ENCODE results near the gene FBXO5.
"Not testable (repeated sequence)": the region's sequence is repeated elsewhere in the genome, so short reads cannot be mapped to it uniquely, and the experiment has no call there.

Gene FBXO5

DNA sequence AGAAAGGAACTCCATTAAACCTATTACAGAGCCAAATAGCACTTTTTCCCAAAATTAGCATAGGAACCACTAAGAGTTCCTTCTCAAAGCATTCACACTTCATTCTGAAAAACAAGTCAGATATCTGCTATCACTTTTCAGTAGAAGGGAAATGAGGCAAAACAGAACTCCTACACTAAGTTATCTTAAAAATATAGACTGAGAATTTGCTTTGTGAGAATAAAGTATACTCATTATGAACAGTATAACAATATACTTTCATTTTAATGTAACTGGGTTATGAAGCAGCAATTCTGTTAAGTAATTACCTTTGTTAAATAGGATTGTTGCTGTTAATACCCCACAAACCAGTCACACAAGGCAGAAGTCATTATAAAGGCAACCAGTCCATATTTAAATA is 11.0 kb upstream of the FBXO5 start:
- DNase-seq: no peak

DNA sequence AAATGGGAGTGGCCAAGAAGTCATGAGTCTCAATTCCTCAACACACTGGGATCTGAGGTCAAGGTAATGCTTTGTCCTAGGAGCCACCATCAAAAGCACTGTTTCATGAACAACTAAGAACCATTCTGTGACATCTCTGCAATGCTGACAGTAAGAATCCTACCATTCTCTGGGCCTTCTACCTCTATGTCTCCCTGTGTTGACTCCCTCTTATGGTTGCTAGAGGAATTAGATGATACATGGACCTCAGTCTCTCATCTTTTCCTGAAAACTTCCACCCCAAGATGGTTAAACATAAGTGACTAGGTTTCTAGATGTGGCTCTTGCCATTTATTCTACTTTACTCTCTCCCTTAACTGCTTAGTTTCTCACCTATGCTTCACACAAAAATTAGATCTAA is 10.6 kb upstream of the FBXO5 start:
- DNase-seq: no peak

DNA sequence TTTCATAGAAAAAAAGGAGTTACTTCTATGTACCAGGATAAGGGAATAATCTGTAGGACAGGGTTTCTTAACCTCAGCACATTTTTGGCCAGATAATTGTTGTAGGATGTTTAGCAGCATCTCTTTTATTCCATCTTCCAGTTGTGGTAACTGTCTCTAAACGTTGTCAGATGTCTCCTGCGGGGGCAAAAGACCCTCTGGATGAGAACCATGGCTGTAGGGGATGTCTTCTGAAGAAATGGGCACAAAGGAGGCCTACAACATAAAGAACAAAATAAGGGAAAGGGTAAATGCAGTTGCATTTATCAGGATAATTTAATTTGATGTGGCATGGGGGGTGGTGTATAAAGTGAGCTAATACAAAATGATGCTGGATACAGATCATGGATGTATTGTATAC is 4.1 kb upstream of the FBXO5 start:
- no peak for DNase-seq

DNA sequence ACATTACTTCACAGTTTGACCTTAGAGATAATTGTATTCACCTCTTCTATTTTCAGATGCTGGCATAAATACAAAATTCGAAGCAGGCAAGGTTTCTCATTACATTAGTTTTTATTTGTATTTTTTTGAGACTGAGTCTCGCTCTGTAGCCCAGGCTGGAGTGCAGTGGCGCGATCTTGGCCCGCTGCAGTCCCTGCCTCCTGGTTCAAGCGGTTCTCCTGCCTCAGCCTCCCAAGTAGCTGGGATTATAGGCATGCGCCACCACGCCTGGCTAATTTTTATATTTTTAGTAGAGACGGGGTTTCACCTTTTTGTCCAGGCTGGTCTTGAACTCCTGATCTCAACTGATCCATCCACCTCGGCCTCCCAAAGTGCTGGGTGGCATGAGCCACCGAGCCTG is 2.5 kb upstream of the FBXO5 start:
- not testable (repeated sequence) for DNase-seq

DNA sequence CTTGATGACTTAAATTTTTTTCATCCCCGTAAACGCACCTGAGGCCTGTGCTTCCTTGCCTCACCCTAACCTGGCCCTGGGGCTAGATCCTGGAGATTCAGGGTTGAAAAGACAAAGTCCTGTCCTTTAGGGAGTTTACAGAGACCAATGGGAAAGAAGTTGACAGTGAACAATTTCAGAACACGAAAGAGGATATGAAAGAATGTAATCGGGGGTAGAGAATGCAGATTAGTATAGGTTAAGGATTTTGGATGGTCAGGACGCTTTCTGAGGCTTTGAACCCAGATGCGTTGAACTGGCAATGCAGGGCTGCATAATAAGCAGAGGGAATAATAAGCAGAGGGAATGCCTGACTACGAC is 1.7 kb upstream of the FBXO5 start:
- peak; percentile 23 for DNase-seq

DNA sequence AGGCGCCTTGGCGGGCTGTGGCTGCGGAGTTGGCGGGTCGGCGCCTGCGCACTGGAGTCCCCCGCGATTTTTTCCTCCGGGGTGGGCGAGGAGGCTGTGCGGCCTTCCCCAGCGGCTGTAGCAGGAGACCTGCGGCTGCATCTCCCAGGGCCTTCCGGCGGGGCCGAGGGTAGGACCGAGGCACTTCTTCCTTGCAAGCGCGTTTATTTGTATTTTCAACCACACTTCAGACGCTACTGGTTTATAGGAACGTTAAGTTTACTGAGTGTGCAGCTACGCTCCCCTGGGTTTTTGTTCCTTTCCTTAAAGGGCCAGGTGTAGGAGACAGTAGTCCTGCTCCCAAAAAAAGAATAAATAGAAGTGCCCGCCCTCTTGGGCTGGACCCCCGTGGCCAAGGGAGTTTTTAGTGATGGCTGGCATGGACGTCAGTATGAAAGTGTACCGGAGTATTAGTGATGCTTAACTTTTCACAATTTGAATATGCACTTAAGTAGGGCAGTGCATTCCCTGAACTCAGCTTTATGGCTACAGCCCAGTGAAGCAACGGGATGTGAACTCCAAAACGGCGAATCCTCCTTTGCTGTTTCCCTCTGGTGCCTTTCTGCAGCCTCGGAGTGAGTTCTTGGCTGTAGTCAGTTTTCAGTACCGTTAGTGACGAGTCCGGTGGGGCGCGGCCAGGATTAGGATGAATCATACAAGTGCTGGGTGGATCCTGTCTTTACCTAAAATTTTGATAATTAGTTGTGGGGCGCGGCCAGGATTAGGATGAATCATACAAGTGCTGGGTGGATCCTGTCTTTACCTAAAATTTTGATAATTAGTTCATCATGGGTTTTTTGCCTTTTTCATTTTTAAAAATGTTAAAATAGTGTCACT is 1.0 kb upstream of the FBXO5 start:
- DNase-seq: no peak

DNA sequence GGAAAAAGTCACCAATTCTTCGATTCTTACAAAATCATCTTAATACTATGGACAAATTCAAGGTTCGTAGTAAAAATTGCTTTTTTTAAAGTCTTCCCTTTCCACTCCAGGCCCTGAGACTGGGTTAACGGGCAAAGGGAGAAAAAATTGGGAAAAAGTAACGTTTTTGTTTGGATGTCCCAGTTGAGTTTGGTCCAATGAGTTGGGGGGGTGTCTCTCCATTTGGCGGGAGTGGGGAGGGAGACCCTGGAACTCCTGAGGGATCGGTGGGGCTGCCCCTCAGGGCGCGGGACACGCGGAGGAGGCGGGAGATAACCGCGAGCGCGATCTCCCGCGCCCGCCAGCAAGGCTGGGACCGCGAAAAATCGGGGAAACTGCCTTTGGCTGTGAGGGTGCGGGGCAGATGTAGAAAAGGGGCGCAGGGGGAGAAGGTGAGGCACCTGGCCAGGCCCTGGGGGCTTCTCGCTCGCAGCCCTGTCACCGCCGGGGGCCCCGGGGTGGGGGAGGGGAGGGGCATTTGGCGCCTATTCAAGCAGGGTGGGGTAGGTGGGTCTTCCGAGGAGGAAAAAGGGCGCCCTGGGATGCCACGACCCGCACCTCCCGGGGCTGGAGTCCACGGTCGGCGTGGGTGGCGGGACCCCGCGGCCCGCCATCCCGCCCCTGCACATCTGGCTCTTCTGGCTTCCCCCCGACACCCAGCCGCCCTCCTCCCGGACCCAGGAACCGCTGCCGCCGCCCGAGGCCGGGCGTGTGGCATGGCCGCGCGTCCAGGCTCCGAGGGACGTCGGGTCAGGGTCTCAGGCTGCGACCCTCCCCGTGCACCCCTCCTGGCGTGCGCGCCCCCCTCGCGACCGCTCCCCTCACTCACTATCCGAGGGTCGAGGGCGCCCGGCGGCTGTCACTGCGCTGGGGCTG is 595 bp downstream of the FBXO5 start:
- peak; percentile 36 for DNase-seq

DNA sequence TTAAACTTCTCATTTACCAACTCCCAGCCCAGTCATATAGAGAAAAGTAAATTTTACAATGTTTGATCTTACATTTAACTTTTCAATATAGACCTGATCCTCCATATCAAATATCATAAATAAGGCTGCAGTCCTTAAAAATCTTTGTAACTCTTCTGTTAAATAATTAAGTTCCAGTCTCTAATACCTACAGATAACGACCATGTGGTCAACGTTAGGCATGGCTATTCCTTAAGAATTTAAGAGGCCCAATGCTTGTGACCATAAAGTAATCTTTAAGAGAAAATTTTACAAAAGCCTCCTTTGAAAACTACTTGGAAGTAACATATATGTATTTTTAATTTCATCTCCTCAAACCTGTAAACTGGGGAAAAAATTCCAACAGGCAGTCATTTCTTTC is 1.6 kb downstream of the FBXO5 start:
- no peak for DNase-seq

DNA sequence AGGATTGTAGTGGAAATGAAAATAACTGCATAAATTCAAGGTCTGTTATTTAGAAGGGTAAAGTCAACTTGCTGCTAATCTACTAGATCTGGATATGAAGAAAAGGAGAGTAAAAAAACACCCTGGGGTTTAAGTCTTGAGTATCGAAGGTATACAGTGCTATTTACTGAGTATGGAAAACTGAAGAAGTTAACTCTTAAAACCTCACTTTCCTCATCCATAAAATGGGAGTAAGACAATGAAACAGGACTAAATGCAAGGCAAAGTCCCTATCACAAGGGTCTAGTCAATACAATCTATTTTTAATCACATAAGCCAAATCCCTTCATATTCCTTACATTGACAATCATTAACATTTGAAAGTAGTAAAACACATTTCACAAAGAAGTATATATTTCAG is 2.2 kb downstream of the FBXO5 start:
- DNase-seq: no peak

DNA sequence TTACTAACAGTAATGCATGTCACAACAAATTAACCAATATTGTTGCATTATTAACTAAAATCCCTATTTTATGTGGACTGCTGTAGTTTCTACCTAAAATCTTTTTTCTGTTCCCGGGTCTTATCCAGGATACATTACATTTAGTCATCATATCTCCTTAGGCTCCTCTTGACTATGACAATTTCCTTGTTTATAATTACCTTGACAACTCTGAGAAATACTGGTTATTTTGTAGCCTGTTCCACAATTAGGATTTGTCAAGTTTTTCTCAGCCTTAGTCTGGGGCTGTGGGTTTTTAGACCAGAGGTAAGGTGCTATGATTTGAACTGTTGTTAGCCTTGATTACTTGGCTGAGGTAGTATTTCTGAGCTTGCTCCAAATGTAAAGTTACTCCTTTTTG is 3.7 kb downstream of the FBXO5 start:
- no peak for DNase-seq

DNA sequence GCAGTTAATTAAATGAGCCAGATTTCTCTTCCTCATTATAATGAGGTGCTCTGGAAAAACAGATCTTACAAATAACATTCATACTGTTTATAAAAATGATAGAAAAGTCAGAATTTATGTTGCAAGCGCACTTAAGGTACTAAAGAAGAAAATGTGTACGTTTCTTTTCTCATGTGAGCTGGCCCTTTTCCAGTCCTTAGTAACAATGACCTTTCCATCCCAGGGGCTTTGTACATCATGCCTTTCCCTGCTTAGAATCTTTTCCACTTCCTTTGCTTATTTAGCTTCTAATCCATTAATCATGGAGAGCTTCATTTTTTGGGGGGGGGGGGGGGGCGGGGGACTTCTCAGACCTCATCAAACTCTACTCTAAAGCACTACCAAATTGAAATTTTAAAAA is 4.8 kb downstream of the FBXO5 start:
- DNase-seq: no peak

DNA sequence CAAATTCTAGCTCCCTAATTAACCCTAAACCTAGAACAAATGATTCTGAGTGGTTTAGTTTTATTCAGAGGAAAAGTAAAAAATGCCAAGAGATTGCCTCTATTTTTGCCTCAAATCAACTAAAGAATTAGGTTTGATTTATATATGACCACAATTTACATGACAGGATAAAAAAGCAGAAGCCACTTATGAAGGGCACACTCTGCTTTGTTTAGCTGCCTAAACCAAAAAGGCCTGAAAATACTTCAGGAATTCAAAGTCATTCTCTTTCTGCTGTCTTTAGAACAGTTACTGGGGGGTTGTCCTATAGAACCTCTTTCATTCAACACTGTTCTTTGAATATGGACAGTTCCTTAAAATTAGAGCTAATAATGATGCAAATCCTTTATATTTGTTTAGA is 5.3 kb downstream of the FBXO5 start:
- DNase-seq: no peak

DNA sequence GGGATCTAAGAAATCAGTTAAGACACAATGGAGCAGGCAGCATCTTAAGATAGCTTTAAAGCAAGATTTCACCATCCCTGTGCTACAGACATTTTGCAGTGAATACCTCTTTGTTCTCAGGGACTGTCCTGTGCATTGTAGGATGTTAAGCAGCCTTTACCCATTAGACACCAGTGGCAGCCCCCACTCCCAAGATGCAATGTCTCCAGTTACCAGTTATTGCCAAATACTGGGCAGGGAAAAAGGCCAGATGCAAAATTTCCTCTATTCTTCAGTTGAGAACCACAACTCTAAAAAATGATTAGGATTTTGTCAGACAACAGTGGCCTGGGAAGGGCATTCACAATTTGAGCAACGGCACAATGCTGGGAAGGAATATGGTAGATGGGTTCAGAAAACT is 6.1 kb downstream of the FBXO5 start:
- no peak for DNase-seq

DNA sequence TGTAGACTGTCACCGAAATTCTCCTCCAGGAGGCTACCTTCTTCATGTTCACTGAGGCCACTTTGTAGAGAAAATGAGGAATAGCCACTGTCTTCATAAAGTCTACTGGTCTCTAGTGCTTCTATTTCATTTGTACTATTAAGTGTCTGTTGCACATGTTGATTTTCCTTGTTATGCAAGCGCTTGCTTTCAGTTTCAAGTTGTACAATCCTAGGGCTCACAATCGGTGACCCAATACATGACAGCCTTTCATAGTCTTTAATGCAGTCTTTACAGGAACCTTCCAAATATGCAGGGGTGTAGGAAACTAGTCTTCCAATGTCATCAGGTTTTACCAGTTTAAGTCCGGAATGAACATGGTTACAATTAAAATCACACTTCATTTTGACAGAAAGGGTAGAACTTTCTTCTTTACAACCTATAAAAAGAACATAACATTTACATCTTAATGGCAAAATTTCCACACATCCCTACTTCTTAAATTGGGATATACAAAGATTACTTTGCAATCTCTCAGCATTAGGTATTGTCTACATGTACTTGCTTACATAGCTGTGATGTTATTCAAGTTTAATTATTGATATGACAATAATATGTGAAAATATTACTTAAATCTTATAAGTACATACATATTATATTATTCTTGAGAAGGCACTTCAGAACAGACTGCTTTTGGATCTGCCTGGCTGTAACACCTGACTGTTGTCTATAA is 7.5 kb downstream of the FBXO5 start:
- DNase-seq: no peak

DNA sequence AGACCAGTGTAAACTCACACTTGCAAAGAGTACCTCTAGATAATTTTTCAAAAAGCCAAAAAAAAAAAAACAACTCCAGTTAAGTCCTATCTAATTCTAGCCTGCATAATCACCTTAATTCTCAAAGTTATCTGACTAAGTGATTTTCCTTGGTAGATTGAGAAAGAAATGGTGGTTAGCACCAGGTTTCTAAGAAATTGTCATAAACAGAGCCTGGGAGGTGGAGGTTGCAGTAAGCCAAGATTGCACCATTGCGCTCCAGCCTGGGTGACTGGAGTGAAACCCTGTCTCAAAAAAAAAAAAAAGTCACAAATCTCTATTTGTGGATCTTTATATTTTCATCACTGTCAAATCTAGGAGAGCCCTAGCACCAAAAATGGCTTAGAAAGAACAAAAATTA is 8.9 kb downstream of the FBXO5 start:
- DNase-seq: no peak

DNA sequence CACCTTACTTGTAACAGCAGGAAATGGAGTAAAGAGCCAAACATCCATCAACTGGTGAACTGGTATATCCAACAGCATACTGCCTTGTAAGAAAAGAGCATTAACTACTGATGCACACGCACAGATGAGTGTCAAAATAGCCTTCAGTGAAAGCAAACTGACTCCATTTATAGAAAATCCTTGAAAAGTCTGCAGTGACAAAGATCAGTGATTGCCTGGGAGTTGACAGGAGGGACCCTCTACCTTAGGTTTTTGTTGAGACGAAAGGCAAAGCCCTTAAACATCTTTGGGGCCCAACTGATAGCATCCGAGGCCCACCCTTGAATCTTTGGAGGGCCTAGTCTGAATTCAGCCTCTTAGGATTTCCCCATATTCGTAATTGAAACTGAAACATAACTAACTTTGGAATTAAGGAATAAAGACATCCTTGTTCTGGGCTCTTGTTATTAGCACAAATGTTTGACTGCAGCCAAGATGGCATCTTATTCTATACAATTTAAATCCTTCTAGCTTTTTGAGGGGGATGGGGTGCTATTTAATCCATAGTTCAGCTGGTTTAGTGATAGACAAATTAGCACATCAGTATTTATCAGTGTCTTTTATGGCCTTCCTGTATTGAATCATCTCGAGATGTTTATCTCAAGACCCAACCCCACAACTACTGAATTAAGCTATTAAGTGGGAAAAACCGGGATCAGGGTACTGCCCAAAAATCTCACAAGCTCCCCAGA is 13.0 kb downstream of the FBXO5 start:
- DNase-seq: no peak

DNA sequence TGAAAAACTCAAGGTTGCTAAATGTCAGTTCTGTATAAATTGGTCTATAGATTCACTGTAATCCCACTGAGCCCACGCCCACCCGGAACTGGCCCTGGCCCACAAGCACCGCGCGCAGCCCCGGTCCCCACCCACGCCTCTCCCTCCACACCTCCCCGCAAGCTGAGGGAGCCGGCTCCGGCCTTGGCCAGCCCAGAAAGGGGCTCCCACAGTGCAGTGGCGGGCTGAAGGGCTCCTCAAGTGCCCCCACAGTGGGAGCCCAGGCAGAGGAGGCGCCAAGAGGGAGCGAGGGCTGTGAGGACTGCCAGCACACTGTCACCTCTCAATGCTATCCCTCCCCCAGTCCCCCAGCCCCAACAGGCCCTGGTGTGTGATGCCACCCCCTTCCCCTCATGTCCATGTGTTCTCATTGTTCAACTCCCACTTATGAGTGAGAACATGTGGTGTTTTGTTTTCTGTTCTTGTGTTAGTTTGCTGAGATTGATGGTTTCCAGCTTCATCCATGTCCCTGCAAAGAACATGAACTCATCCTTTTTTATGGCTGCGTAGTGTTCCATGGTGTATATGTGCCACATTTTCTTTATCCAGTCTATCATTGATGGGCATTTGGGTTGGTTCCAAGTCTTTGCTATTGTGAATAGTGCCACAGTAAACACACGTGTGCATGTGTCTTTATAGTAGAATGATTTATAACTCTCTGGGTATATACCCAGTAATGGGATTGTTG is 16.5 kb downstream of the FBXO5 start:
- not testable (repeated sequence) for DNase-seq

DNA sequence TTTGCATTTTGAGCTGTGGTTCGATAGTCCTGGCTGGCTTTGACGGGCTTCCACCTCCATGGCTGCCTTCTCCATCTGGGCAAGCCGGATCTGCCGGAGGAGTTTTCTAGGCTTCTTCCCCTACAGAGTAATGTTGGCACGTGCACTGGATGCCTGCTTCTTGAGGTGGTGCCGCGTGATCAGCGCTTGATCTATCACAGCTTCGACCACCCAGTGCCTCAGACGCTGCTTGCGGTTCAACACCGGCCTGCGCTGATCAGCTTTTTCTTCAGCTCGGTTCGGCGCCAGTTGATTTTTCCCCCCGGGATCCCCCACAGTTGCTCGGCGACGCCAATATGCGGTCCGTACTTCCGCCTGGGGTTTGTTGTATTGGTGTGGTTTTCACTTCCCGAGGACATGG is 23.5 kb downstream of the FBXO5 start:
- DNase-seq: no peak

DNA sequence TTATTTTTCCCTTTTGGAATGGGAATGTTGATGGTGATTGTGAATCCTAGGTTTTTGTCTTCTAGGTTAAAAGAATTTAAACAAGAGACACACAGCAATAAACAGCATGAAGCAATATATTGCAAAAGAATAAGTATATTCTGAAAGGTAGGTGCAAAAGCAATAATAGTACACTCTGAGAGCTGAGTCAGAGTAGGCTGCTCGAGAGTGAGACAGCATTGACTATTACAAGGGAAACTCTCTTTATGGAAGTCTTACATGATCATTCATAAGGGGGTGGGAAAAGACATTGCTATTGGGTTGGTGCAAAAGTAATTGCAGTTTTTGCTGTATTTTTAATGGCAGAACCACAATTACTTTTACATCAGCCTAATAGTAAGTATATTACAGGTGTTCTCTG is 25.0 kb downstream of the FBXO5 start:
- no peak for DNase-seq

DNA sequence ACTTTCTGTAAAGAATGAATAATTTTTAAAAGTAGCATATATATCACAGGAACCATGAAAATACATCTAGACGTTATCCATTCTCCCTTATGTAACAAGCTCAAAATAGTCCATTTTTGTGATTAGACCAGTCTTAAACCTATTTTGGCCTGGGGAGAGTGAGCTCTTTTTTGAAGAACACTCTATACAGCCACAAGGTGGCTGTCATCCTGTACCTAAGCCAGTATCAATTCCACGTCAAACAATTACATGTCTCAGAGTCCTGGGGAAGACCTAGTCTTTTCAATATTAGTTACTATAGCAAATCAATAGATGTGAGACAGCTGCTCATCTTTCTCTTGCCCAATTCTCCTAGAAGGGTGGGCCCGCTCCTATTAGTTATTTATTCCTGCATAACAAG is 28.4 kb downstream of the FBXO5 start:
- no peak for DNase-seq

DNA sequence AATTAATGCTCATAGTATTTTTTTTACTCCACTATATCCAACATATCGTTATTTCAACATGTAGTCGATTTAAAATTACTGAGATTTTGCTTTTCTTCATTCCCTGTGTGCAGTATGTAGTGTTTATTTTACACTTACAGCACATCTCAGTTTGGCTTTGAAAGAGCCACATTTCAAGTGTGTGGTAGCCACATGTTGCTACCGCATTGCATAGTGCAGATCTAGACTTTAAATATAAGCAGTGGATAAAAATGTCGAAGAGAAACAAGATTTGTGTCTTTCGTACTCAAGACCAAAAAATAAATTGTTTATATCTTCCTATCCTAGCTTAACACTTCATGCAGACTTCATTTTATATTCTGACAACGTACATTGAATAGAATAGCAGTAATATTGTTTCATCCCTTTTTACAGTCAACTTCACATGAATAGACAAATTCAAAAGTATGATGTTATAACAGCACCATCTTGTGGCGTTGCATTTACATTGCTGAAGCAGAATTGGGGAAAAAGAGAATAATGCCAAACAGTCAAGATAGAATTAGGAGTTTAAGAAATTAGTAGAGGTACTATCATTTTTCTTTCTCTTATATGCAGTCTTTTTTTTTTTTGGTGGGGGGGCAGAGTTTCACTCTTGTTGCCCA is 29.9 kb downstream of the FBXO5 start:
- no peak for DNase-seq
